ENCODE results near the gene IL17RA. TPM values are rescaled to one million over a fixed set of nuclear protein-coding genes. Genes with fewer than 3 reads are reported as not detected.

IL17RA gene
- total and polyA plus RNA-seq, 4 donors, result 9.0 to 45.1 (median 22.6) TPM

DNA sequence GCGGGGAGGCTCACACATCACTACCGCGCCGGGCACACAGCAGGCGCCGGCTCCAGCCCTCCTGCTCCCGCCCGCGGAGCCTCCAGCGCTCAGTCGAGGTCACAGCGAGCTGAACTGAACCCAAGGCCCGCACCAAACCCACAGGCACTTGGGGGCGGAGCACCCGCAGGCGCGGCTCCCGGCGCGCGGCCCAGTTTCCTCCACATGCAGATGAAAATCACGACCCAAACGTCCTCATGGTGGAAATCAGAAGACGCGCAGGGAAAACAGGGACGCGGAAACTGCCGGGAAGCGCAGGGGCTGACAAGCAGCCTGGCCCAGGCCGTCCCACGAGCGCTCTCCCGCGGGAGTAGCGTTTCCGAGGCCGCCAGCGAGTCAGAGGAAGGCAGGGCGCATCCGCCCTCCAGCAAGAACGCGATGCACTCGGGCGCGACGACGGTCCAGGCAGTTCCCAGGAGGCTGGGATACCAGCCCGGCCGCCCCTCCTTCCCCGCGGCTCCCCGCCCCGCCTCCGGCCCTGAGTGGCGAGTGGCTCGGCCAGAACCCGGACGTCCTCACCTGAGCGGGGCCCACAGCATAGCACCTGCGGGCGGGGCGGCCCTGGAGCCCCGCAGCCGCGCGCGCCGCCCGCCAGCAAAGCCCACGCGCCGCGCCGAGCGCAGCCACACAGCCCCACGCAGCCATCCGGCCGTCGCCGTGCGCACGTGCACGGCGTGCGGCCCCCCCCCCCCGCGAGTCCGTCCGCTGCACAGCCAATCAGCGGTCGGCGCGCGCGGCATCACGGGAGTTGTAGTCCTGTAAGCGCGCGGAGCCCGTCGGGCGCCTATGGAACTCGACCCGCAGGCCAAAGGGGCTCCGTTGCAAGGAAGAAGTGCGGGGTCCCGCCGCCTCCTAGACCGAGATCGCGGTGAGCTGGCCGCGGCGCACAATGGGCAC lies 74.0 kb downstream of the IL17RA start, which contains the start of gene HDHD5:
HDHD5 (minus strand) TSS at position 710 of the 936 bp plus-strand sequence; CDS start at position 684, 26 bp downstream.
- H3K4me3 ChIP-seq, result peak within 1 kb of the TSS; percentile 86
- DNase-seq (peak; percentile 90 to 94 (median 92)), ATAC-seq (ENCODE audit: insufficient read depth, low FRiP score) (peak; percentile 97)
- TF ChIP-seq CTCF (IDR thresholded peaks at IDR 0.05; ENCODE audit: control extremely low read depth, extremely low read depth), result no peak
- H3K9ac ChIP-seq (ENCODE audit: insufficient read depth in 1 of 2, low read length in 2 of 2), result peak within 1 kb of the TSS; percentile 76 to 81
- H3K4me1 ChIP-seq (ENCODE audit: control insufficient read depth in 5 of 5, insufficient read depth in 5 of 5, low read length in 5 of 5), result peaks cover 0 to 13% (median 7%) of the 10 kb centered on the region in 5 donors
- H3K27ac ChIP-seq (ENCODE audit: low read depth in 1 of 2, low read length in 1 of 2), result peak within 1 kb of the TSS; percentile 96
- H3K36me3 ChIP-seq (ENCODE audit: control insufficient read depth in 4 of 4, insufficient read depth in 4 of 4, low read length in 4 of 4), result no peaks in the 10 kb centered on the region
- 0 to 1% methylated on average over 82 to 114 of the region's 114 CpGs for WGBS, 2 donors
- no peaks in the 10 kb centered on the region for H3K9me3 ChIP-seq (ENCODE audit: control insufficient read depth in 4 of 4, insufficient read depth in 3 of 4, low read length in 3 of 4)
- H3K27me3 ChIP-seq (ENCODE audit: control insufficient read depth in 3 of 3, insufficient read depth in 3 of 3, low read length in 2 of 3), result no peaks in the 10 kb centered on the region

DNA sequence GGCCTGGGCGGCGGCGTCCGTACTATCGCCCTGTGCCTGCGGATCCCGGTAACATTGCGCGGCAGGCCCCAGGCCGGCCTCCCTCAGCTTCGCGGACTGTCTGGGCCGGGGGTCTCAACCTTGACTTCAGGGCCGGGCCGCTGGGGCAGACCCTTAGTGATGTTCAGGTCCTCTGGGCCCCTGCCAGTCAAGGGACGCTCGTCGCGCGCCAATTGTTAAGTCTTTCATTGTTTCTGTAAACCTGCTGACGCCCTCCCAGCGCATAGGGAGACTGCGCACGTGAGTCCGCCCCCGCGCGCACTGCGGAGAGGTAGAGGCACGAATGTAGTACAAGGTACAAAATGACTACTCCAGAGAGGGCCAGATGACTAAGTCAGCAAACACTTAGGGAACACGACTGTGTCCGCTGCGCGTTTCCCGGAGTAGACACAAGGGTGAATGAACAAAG lies 74.7 kb downstream of the IL17RA start:
- Histone ChIP-seq H3K27ac (ENCODE audit: low read depth in 1 of 2, low read length in 1 of 2) (peak overlapping the region; percentile 96), H3K36me3 (ENCODE audit: control insufficient read depth in 4 of 4, insufficient read depth in 4 of 4, low read length in 4 of 4) (no peaks in the 10 kb centered on the region), H3K9ac (ENCODE audit: insufficient read depth in 1 of 2, low read length in 2 of 2) (peak overlapping the region; percentile 76 to 81), H3K4me3 (peak overlapping the region; percentile 86), H3K4me1 (ENCODE audit: control insufficient read depth in 5 of 5, insufficient read depth in 5 of 5, low read length in 5 of 5) (peaks cover 0 to 13% (median 7%) of the 10 kb centered on the region in 5 donors), H3K27me3 (ENCODE audit: control insufficient read depth in 3 of 3, insufficient read depth in 3 of 3, low read length in 2 of 3) (no peaks in the 10 kb centered on the region), H3K9me3 (ENCODE audit: control insufficient read depth in 4 of 4, insufficient read depth in 3 of 4, low read length in 3 of 4) (no peaks in the 10 kb centered on the region)
- TF ChIP-seq CTCF (IDR thresholded peaks at IDR 0.05; ENCODE audit: control extremely low read depth, extremely low read depth), result no peak
- DNase-seq (peak in 1 of 3 donors; percentile 60), ATAC-seq (ENCODE audit: insufficient read depth, low FRiP score) (peak; percentile 43)
- 8 to 23% methylated on average over 32 to 35 of the region's 35 CpGs for WGBS, 2 donors

- Histone ChIP-seq H3K9me3 (ENCODE audit: control insufficient read depth in 4 of 4, insufficient read depth in 3 of 4, low read length in 3 of 4) (no peaks in the 10 kb centered on the region), H3K4me3 (no peak overlapping the region), H3K4me1 (ENCODE audit: control insufficient read depth in 5 of 5, insufficient read depth in 5 of 5, low read length in 5 of 5) (peaks cover 0 to 13% (median 6%) of the 10 kb centered on the region in 5 donors), H3K36me3 (ENCODE audit: control insufficient read depth in 4 of 4, insufficient read depth in 4 of 4, low read length in 4 of 4) (no peaks in the 10 kb centered on the region), H3K27ac (ENCODE audit: low read depth in 1 of 2, low read length in 1 of 2) (no peak overlapping the region), H3K27me3 (ENCODE audit: control insufficient read depth in 3 of 3, insufficient read depth in 3 of 3, low read length in 2 of 3) (no peaks in the 10 kb centered on the region), H3K9ac (ENCODE audit: insufficient read depth in 1 of 2, low read length in 2 of 2) (no peak overlapping the region)
- DNase-seq (no peak), ATAC-seq (ENCODE audit: insufficient read depth, low FRiP score) (no peak)
- 94 to 99% methylated on average over 3 of the region's 3 CpGs for WGBS, 2 donors
- no peak for TF ChIP-seq CTCF (IDR thresholded peaks at IDR 0.05; ENCODE audit: control extremely low read depth, extremely low read depth)
Measured at GRCh38 chr22:17161991-17162390, 77.2 kb downstream of the IL17RA start.

Data from lung (tissue), 12 donors.